ENCODE results near the gene TMEM207.
"Not testable (repeated sequence)": the region's sequence is repeated elsewhere in the genome, so short reads cannot be mapped to it uniquely, and the experiment has no call there.

The TMEM207 gene

DNA sequence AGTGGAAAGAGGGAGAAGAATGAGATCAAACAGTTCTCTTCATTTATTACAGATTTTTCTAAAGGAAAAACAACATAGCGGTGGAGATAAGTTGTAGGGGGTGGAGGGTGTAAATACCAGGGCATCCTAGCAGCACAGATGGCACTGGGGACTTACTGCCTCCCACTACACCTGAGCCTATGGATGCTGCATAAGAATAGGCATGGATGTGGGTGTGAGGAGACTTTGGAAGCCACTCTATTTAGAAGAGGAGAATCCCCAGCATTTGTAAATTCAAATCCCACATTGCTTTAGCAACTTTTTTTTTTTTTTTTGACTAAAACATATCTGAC lies 36.8 kb upstream of the TMEM207 start:
- DNase-seq (ENCODE audit: low read depth, low spot score): no peak
- CTCF ChIA-PET: no interaction called here
- TF ChIP-seq, protein P1, sequence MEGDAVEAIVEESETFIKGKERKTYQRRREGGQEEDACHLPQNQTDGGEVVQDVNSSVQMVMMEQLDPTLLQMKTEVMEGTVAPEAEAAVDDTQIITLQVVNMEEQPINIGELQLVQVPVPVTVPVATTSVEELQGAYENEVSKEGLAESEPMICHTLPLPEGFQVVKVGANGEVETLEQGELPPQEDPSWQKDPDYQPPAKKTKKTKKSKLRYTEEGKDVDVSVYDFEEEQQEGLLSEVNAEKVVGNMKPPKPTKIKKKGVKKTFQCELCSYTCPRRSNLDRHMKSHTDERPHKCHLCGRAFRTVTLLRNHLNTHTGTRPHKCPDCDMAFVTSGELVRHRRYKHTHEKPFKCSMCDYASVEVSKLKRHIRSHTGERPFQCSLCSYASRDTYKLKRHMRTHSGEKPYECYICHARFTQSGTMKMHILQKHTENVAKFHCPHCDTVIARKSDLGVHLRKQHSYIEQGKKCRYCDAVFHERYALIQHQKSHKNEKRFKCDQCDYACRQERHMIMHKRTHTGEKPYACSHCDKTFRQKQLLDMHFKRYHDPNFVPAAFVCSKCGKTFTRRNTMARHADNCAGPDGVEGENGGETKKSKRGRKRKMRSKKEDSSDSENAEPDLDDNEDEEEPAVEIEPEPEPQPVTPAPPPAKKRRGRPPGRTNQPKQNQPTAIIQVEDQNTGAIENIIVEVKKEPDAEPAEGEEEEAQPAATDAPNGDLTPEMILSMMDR (IDR thresholded peaks at IDR 0.05; ENCODE audit: insufficient read depth, low read length, missing control alignments): no peak
- no peak overlapping the region for H3K4me3 ChIP-seq (ENCODE audit: low read depth, low read length)
- POLR2A ChIA-PET: no interaction called here

DNA sequence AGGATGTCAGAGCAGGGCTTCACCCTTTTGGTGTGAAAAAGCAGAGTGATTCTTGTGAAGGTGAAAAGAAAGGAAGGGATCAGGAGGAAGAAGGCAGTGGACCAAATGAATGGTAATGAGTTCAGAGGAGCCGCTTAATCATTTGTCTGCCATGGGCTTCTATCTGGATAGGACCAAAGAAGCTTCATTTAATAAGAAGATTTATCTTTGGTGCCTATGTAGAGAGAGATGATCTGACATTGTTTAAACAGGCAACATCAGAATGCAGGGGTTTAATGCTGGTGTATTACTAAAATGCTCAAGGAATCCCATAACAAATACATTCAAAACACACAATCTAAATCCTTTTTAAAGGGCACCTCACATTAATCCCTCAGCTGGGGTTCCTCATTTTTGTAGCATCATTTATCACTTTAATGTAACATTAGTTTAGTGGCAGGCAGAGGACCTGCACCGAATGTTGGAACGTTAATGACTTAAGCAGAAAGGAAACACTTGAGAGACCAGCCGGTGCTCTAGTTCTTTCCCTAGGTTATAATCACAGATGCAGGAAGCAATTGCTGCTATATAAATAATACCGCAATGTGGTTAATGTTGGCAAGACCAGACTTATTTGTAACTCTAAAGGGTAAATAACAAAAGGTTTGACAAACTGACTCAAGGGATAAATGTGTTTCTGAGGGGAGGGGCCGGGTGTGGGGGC lies 36.3 kb upstream of the TMEM207 start:
- ChIA-PET POLR2A (no interaction called here), CTCF (interaction anchor here (0.8 to 0.9 kb wide), 2 partner anchors 18 to 212 kb away, joined by 3 read pairs; no protein-coding TSS in a partner anchor)
- TF ChIP-seq, protein P1 (IDR thresholded peaks at IDR 0.05; ENCODE audit: insufficient read depth, low read length, missing control alignments): no peak
- H3K4me3 ChIP-seq (ENCODE audit: low read depth, low read length): no peak overlapping the region
- no peak for DNase-seq (ENCODE audit: low read depth, low spot score)

DNA sequence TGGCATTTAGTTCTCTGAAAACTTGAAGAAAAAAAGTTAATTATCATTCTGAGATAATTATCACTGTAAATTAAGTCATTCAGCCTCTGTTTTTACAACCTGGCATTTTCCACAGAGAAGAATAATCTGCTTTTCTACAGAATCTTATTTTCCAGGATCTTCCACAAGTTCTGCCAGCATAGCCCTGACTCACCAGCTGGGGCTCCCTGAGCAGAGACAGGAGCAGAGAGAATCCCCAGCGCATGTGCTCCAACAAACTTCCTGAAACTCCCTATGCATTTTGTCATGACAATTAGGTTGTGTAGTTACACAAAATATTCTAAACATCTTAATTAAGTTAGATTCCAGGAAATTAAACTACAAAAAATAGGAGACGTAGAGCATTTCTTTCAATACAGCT lies 32.1 kb upstream of the TMEM207 start:
- no peak for DNase-seq (ENCODE audit: low read depth, low spot score)
- POLR2A ChIA-PET: no interaction called here
- TF ChIP-seq, protein P1 (IDR thresholded peaks at IDR 0.05; ENCODE audit: insufficient read depth, low read length, missing control alignments): no peak
- no peak overlapping the region for H3K4me3 ChIP-seq (ENCODE audit: low read depth, low read length)
- CTCF ChIA-PET: no interaction called here

DNA sequence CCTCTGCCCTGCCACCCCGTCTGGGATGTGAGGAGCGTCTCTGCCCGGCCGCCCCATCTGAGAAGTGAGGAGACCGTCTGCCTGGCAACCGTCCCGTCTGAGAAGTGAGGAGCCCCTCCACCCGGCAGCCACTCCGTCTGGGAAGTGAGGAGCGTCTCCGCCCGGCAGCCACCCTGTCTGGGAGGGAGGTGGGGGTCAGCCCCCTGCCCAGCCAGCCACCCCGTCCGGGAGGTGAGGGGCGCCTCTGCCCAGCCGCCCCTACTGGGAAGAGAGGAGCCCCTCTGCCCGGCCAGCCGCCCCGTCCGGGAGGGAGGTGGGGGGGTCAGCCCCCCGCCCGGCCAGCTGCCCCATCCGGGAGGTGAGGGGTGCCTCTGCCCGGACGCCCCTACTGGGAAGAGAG lies 23.6 kb upstream of the TMEM207 start:
- DNase-seq (ENCODE audit: low read depth, low spot score); H3K4me3 ChIP-seq (ENCODE audit: low read depth, low read length); CTCF ChIA-PET; POLR2A ChIA-PET: not testable (repeated sequence)

DNA sequence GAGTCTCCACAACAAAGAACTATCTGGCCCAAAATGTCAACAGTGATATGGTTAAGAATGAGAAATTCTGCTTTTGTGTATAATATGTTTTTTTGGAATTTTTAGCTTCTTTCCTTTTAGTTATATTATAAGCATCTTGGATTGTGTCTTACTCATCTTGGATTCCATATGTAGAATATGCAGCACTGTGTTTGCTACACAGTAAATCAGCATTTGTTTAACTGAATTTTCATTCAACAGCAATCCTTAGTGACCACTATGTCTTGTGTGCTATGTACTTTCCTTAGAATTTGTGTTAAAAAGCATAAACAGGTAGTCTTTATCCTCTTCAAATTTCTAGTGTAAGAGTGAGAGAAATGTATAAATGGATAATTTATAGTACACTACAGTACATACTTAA lies 18.2 kb upstream of the TMEM207 start:
- CTCF ChIA-PET: interaction anchor here (0.5 kb wide), 1 partner anchor 203 kb away, joined by 4 read pairs; no protein-coding TSS in a partner anchor
- TF ChIP-seq, protein P1 (IDR thresholded peaks at IDR 0.05; ENCODE audit: insufficient read depth, low read length, missing control alignments): no peak
- POLR2A ChIA-PET: no interaction called here
- no peak for DNase-seq (ENCODE audit: low read depth, low spot score)
- H3K4me3 ChIP-seq (ENCODE audit: low read depth, low read length): no peak overlapping the region

DNA sequence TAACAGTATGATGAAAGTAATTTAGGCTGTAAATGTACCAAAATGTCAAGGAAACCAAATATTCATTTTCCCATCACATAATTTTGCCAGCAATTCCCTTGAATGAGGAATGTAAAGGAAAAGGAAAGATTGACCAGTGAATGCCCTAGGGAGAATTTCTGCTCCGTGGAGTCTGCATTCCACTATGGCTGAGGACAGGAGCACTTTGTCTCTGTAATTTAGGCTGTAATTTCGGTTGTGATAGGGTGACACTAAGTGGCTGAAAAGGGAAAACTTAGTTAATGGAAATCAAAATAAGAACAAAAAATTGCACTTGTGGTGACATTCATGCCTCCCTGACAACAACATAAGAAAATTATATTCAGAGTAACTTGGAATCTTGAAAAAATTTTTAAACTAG lies 8.3 kb upstream of the TMEM207 start:
- ChIA-PET POLR2A (no interaction called here), CTCF (no interaction called here)
- DNase-seq (ENCODE audit: low read depth, low spot score): no peak
- TF ChIP-seq, protein P1 (IDR thresholded peaks at IDR 0.05; ENCODE audit: insufficient read depth, low read length, missing control alignments): no peak
- H3K4me3 ChIP-seq (ENCODE audit: low read depth, low read length): no peak overlapping the region

DNA sequence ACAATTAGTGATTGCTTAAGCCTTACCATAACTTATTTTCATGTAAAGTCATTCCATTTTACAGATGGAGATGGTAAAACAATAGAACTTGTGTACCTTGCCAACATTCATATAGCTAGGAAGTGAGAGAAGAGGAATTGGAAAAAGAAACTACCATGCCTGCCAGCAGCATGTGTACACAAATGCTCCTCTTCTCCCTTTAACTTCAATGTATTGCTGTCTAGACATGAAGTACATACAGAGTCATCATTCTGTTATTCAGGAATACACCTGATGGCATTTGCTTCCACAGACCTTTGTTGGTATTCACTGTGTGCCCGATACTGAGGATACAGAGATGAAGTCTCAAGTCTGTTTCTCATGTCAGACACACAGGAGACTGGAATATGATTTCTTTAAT lies 7.1 kb upstream of the TMEM207 start:
- H3K4me3 ChIP-seq (ENCODE audit: low read depth, low read length): no peak overlapping the region
- TF ChIP-seq, protein P1 (IDR thresholded peaks at IDR 0.05; ENCODE audit: insufficient read depth, low read length, missing control alignments): no peak
- ChIA-PET POLR2A (no interaction called here), CTCF (interaction anchor here (0.8 kb wide), 1 partner anchor 14 kb away, joined by 3 read pairs; no protein-coding TSS in a partner anchor)
- no peak for DNase-seq (ENCODE audit: low read depth, low spot score)
